HCT116 (cell line): ENCODE results near the gene JAGN1. TPM values are rescaled to one million over a fixed set of nuclear protein-coding genes. Genes with fewer than 3 reads are reported as not detected.

ENCODE experiments used
- ATAC-seq: fragments of 200-7000 bp; cut with Tn5 transposase; 2 replicates; pipeline ENCODE4 v1.9.1; 2020; ENCODE audit warnings: mild to moderate bottlenecking, moderate library complexity
- BruUV-seq: library from RNA; stranded (reverse); fragments of 400-500 nt; replicated peaks from 2 replicates; lab custom pipeline; 2021; lab: Mats Ljungman, UMichigan
- CTCF ChIA-PET: fragments of 300-600 bp; sonication (Branson Sonifier 250); formaldehyde crosslinking; loops from one replicate; lab custom pipeline; 2021; ENCODE audit warnings: antibody characterized with exemption; lab: Charles Lee
- POLR2A ChIA-PET: fragments of 300-600, 350-600 bp; sonication (Branson Sonifier 250); formaldehyde crosslinking; loops from one replicate; lab custom pipeline; 2021; ENCODE audit warnings: antibody characterized with exemption; lab: Charles Lee
- RAD21 ChIA-PET, 2 experiments: fragments of 300-600 bp; sonication (Branson Sonifier 250); formaldehyde crosslinking; loops; one replicate each; lab custom pipeline; 2023; ENCODE audit warnings: low total read pairs in 2 of 2; ENCODE audit not compliant: uncharacterized antibody in 2 of 2, unreplicated experiment in 2 of 2, low non-redundant PET in 1 of 2; lab: Charles Lee
- DNase-seq: peaks from one replicate; pipeline ENCODE4 v3.0.0-alpha.2; 2010; ENCODE audit warnings: low read depth, low spot score
- H2AFZ ChIP-seq: fragments of 200-600 bp; shearing (Covaris generic), sonication (generic); 2 replicates; pipeline ENCODE4 v1.6.1; 2017; ENCODE audit warnings: low read depth, mixed run types, mixed read lengths, antibody characterized with exemption, low read length; ENCODE audit not compliant: poor library complexity, severe bottlenecking
- H3K27ac ChIP-seq: 2 replicates; pipeline ENCODE4 v1.5.1; 2012; ENCODE audit warnings: low read depth, low read length
- H3K27me3 ChIP-seq: fragments of 200-600 bp; sonication (generic); 2 replicates; pipeline ENCODE4 v1.6.1; 2016; ENCODE audit warnings: mixed run types, low read length, mixed read lengths; ENCODE audit not compliant: insufficient read depth
- H3K36me3 ChIP-seq, 2 experiments: fragments of 200-500 bp in 1 of 2; fragments of 200-600 bp in 1 of 2; sonication (Bioruptor generic) in 1 of 2; sonication (generic) in 1 of 2; 2 replicates each; pipeline versions ENCODE4 v1.5.1 to v1.6.1; 2014 to 2016; ENCODE audit warnings: low read length in 2 of 2, inconsistent platforms in 1 of 2, mixed read lengths in 1 of 2, mixed run types in 1 of 2; ENCODE audit not compliant: insufficient read depth in 2 of 2, control insufficient read depth in 1 of 2
- H3K4me1 ChIP-seq, 2 experiments: fragments of 200-600 bp in 1 of 2; sonication (generic) in 1 of 2; 2 replicates each; pipeline versions ENCODE4 v1.5.1 to v1.6.1; 2012 to 2017; ENCODE audit warnings: low read length in 2 of 2, inconsistent platforms in 1 of 2, mild to moderate bottlenecking in 1 of 2, mixed read lengths in 1 of 2, mixed run types in 1 of 2, moderate library complexity in 1 of 2; ENCODE audit not compliant: insufficient read depth in 2 of 2, control insufficient read depth in 1 of 2
- H3K4me2 ChIP-seq: fragments of 200-600 bp; sonication (generic); 2 replicates; pipeline ENCODE4 v1.6.1; 2017; ENCODE audit warnings: mixed run types, low read length, mixed read lengths
- H3K4me3 ChIP-seq, 2 experiments: fragments of 200-600 bp in 1 of 2; sonication (generic) in 1 of 2; replicated peaks in 1 of 2; 2 replicates each; pipeline ENCODE4 v1.5.1; 2011 to 2016; ENCODE audit warnings: low read length in 2 of 2, control low read depth in 1 of 2, low read depth in 1 of 2, mild to moderate bottlenecking in 1 of 2, mixed read lengths in 1 of 2, mixed run types in 1 of 2
- H3K79me2 ChIP-seq: fragments of 200-600 bp; sonication (generic); 2 replicates; pipeline ENCODE4 v1.6.1; 2017; ENCODE audit warnings: mild to moderate bottlenecking, mixed run types, low read length, moderate library complexity, mixed read lengths; ENCODE audit not compliant: insufficient read depth
- H3K9ac ChIP-seq: fragments of 200-600 bp; sonication (generic); 2 replicates; pipeline ENCODE4 v1.6.1; 2016; ENCODE audit warnings: low read length, mixed read lengths
- H3K9me2 ChIP-seq: fragments of 200-600 bp; sonication (generic), shearing (Covaris generic); 2 replicates; pipeline ENCODE4 v1.6.1; 2017; ENCODE audit warnings: mixed run types, mild to moderate bottlenecking, moderate library complexity; ENCODE audit not compliant: insufficient read depth
- H3K9me3 ChIP-seq, 2 experiments: fragments of 200-500 bp in 1 of 2; fragments of 200-600 bp in 1 of 2; sonication (Bioruptor generic) in 1 of 2; sonication (generic) in 1 of 2; 2 replicates each; pipeline ENCODE4 v1.6.1; 2014 to 2017; ENCODE audit warnings: low read length in 2 of 2, mixed read lengths in 2 of 2, inconsistent platforms in 1 of 2, low read depth in 1 of 2, mild to moderate bottlenecking in 1 of 2, mixed run types in 1 of 2, moderate library complexity in 1 of 2; ENCODE audit not compliant: control insufficient read depth in 1 of 2, insufficient read depth in 1 of 2
- H4K20me1 ChIP-seq: fragments of 200-600 bp; sonication (generic), shearing (Covaris generic); 2 replicates; pipeline ENCODE4 v1.6.1; 2017; ENCODE audit warnings: mixed run types, mild to moderate bottlenecking, moderate library complexity; ENCODE audit not compliant: insufficient read depth
- ATF3 ChIP-seq: IDR thresholded peaks from 2 replicates; pipeline ENCODE4 v1.6.1; 2012
- CBX3 ChIP-seq: IDR thresholded peaks from 2 replicates; pipeline ENCODE4 v1.6.1; 2012; ENCODE audit warnings: low read depth
- EGR1 ChIP-seq: IDR thresholded peaks from 2 replicates; pipeline ENCODE4 v1.6.1; 2012; ENCODE audit warnings: low read depth
- EZH2phosphoT487 ChIP-seq: fragments of 200-600 bp; IDR thresholded peaks from 2 replicates; pipeline ENCODE4 v1.6.1; 2018; ENCODE audit warnings: antibody characterized with exemption, borderline replicate concordance
- JUND ChIP-seq: IDR thresholded peaks from 2 replicates; pipeline ENCODE4 v1.6.1; 2012
- RAD21 ChIP-seq: IDR thresholded peaks from 2 replicates; pipeline ENCODE4 v1.6.1; 2012; ENCODE audit warnings: low read depth, mild to moderate bottlenecking
- REST ChIP-seq: IDR thresholded peaks from 2 replicates; pipeline ENCODE4 v1.6.1; 2012; ENCODE audit warnings: low read depth
- SIN3A ChIP-seq: IDR thresholded peaks from 2 replicates; pipeline ENCODE4 v1.6.1; 2012; ENCODE audit warnings: low read depth
- SP1 ChIP-seq: IDR thresholded peaks from 2 replicates; pipeline ENCODE4 v1.6.1; 2012; ENCODE audit warnings: low read depth
- SRF ChIP-seq: IDR thresholded peaks from 2 replicates; pipeline ENCODE4 v1.6.1; 2012; ENCODE audit warnings: low read depth
- TCF7L2 ChIP-seq: IDR thresholded peaks from 2 replicates; pipeline ENCODE4 v1.7.0; 2011; ENCODE audit warnings: borderline replicate concordance, inconsistent platforms; ENCODE audit not compliant: insufficient read depth, insufficient read length; ENCODE audit errors: extremely low read depth
- YY1 ChIP-seq: IDR thresholded peaks from 2 replicates; pipeline ENCODE4 v1.6.1; 2011; ENCODE audit warnings: low read length, low read depth, moderate library complexity, mild to moderate bottlenecking; ENCODE audit not compliant: insufficient replicate concordance; ENCODE audit errors: extremely low read depth
- intact Hi-C: fragments of 100-400 bp; cut with micrococcal nuclease; formaldehyde crosslinking; loops from 2 replicates; pipeline ENCODE4 v1.10.0; 2022
- total RNA-seq: library from RNA; stranded (reverse); gene quantifications from one replicate; pipeline ENCODE4 v1.2.1, GENCODE V29; 2021; ENCODE audit not compliant: unreplicated experiment

Gene JAGN1
- total RNA-seq, 1 experiment from 2014 or later = 33.4 TPM

GRCh38 chr3:9866639-9867038 lies 23.8 kb upstream of the JAGN1 start (continued):
- TF ChIP-seq YY1 (no peak), SRF (no peak), JUND (no peak)

- BruUV-seq = no TSS peak
Observed at GRCh38 chr3:9867106-9867505, 23.3 kb upstream of the JAGN1 start.

GRCh38 chr3:9869955-9870354 lies 20.5 kb upstream of the JAGN1 start:
- H3K4me1 ChIP-seq = peaks cover 0 to 20% of the 10 kb centered on the region in 2 experiments; a peak in 2 of 4 replicates
- H3K4me3 ChIP-seq = no peak overlapping the region
- POLR2A ChIA-PET = no interaction called here
- no TSS peak for BruUV-seq
- H3K27me3 ChIP-seq = no peaks in the 10 kb centered on the region
- H3K79me2 ChIP-seq = no peaks in the 10 kb centered on the region
- RAD21 ChIA-PET = no interaction called here
- TF ChIP-seq REST = no peak
- no peak for TF ChIP-seq SP1
- TF ChIP-seq CBX3 = no peak
- TF ChIP-seq YY1 = no peak
- no peak for TF ChIP-seq RAD21
- TF ChIP-seq SRF = no peak
- TF ChIP-seq SIN3A = no peak
- no peak for TF ChIP-seq EGR1
- no peak for TF ChIP-seq TCF7L2
- no peak for TF ChIP-seq JUND
- H3K9ac ChIP-seq = no peak overlapping the region
- H3K36me3 ChIP-seq = no peaks in the 10 kb centered on the region
- CTCF ChIA-PET = no interaction called here
- intact Hi-C loops = no loop called here
- no peaks in the 10 kb centered on the region for H3K9me2 ChIP-seq
- H4K20me1 ChIP-seq = no peaks in the 10 kb centered on the region
- ATAC-seq = no peak
- H3K27ac ChIP-seq = no peak overlapping the region
- DNase-seq = no peak
- no peaks in the 10 kb centered on the region for H3K9me3 ChIP-seq
- H3K4me2 ChIP-seq = no peak overlapping the region
- H2AFZ ChIP-seq = no peak overlapping the region

More at GRCh38 chr3:9867106-9867505, 23.3 kb upstream of the JAGN1 start:
- Histone ChIP-seq H3K4me2 (no peak overlapping the region), H3K4me3 (no peak overlapping the region), H3K36me3 (no peaks in the 10 kb centered on the region), H3K27ac (no peak overlapping the region), H3K4me1 (peaks cover 0 to 22% of the 10 kb centered on the region in 2 experiments; a peak in 2 of 4 replicates), H3K9me3 (no peaks in the 10 kb centered on the region), H3K9me2 (no peaks in the 10 kb centered on the region), H3K79me2 (no peaks in the 10 kb centered on the region), H3K27me3 (no peaks in the 10 kb centered on the region), H4K20me1 (no peaks in the 10 kb centered on the region), H3K9ac (no peak overlapping the region), H2AFZ (no peak overlapping the region)
- POLR2A ChIA-PET = no interaction called here
- TF ChIP-seq ATF3 (no peak), EZH2phosphoT487 (no peak)
- RAD21 ChIA-PET = no interaction called here
- DNase-seq (no peak), ATAC-seq (no peak)
- CTCF ChIA-PET = no interaction called here
- intact Hi-C loops = no loop called here
